PC-3 (cell line): ENCODE measurements around the gene SLC15A1.

Source experiments
- EZH2phosphoT487 ChIP-seq: fragments of 300-600 bp; sonication (generic); IDR thresholded peaks from 2 replicates; pipeline ENCODE4 v1.6.1; 2018; ENCODE audit warnings: mild to moderate bottlenecking, antibody characterized with exemption, low read length, borderline replicate concordance
- TF ChIP-seq, protein P1 (sequence below): fragments of 300-600 bp; sonication (generic); conservative IDR thresholded peaks from 2 replicates; pipeline ENCODE4 v1.5.1; 2017; ENCODE audit warnings: antibody characterized with exemption, low read depth, mild to moderate bottlenecking, low read length

GRCh38 chr13:98787996-98788395 is 35.5 kb upstream of the SLC15A1 start:
- no peak for TF ChIP-seq EZH2phosphoT487
- TF ChIP-seq, protein P1, sequence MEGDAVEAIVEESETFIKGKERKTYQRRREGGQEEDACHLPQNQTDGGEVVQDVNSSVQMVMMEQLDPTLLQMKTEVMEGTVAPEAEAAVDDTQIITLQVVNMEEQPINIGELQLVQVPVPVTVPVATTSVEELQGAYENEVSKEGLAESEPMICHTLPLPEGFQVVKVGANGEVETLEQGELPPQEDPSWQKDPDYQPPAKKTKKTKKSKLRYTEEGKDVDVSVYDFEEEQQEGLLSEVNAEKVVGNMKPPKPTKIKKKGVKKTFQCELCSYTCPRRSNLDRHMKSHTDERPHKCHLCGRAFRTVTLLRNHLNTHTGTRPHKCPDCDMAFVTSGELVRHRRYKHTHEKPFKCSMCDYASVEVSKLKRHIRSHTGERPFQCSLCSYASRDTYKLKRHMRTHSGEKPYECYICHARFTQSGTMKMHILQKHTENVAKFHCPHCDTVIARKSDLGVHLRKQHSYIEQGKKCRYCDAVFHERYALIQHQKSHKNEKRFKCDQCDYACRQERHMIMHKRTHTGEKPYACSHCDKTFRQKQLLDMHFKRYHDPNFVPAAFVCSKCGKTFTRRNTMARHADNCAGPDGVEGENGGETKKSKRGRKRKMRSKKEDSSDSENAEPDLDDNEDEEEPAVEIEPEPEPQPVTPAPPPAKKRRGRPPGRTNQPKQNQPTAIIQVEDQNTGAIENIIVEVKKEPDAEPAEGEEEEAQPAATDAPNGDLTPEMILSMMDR = no peak
